ENCODE results near the gene MPST. TPM values are rescaled to one million over a fixed set of nuclear protein-coding genes. Genes with fewer than 3 reads are reported as not detected.

MPST gene
- total RNA-seq, 1 experiment from 2014 or later, result 68.6 TPM

DNA sequence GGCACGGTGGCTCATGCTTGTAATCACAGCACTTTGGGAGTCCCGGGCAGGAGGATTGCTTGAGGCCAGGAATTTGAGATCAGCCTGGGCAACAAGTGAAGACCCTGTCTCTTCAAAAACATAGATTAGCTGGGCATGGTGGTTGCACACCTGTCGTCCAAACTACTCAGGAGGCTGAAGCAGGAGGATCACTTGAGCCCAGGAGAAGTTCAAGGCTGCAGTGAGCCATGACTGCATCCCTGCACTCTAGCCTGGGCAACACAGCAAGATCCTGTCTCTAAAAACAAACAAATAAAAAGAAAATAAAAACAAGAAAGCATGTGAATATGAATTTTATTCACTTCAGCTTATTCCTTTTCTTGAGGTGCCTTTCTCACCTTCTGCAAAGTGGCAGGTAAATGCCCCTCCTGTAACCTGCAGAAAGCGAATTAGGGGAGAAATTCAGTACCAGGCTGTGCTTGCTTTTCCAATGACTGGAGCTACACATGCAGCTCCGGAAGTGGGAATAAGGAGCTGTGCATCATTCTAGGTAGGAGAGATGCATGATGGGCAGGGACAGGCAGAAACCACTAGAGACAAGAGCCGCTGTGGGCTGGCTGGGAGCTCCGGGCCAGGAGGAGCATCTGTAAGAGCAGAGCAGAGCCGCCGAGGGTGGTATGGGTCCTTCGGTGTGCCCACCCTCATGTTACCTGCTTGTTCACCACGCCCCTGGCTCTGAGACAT lies 17.3 kb downstream of the MPST start:
- ChIA-PET POLR2A (no interaction called here), RAD21 (ENCODE audit: low non-redundant PET in 1 of 2, low total read pairs in 2 of 2, uncharacterized antibody in 2 of 2, unreplicated experiment in 2 of 2) (no interaction called here), CTCF (interaction anchor here (0.7 kb wide), 1 partner anchor 31 kb away, joined by 3 read pairs; no protein-coding TSS in a partner anchor)
- TF ChIP-seq SP1 (IDR thresholded peaks at IDR 0.05; ENCODE audit: low read depth) (no peak), ZFX (IDR thresholded peaks at IDR 0.05) (no peak), YY1 (IDR thresholded peaks at IDR 0.05; ENCODE audit: extremely low read depth, insufficient replicate concordance, low read depth, low read length) (no peak), CTCF (IDR thresholded peaks at IDR 0.05 in 2 of 3, conservative IDR thresholded peaks at IDR 0.05 in 1 of 3; ENCODE audit: borderline replicate concordance in 1 of 3, insufficient read depth in 1 of 3, low read depth in 2 of 3, low read length in 2 of 3) (no peak)
- Histone ChIP-seq H4K20me1 (ENCODE audit: insufficient read depth) (no peaks in the 10 kb centered on the region), H3K9ac (ENCODE audit: low read length) (no peak overlapping the region), H3K4me2 (ENCODE audit: low read length) (no peak overlapping the region), H3K36me3 (ENCODE audit: control insufficient read depth in 1 of 2, insufficient read depth in 2 of 2, low read length in 2 of 2) (no peaks in the 10 kb centered on the region), H3K9me3 (ENCODE audit: control insufficient read depth in 1 of 2, insufficient read depth in 1 of 2, low read depth in 1 of 2, low read length in 2 of 2) (no peaks in the 10 kb centered on the region), H3K4me3 (replicated peaks in 1 of 2; ENCODE audit: low read depth in 1 of 2, low read length in 2 of 2) (no peak overlapping the region), H2AFZ (ENCODE audit: low read depth, low read length, poor library complexity, severe bottlenecking) (no peak overlapping the region), H3K27ac (ENCODE audit: low read depth, low read length) (no peak overlapping the region), H3K27me3 (ENCODE audit: insufficient read depth, low read length) (no peaks in the 10 kb centered on the region), H3K9me2 (ENCODE audit: insufficient read depth) (no peaks in the 10 kb centered on the region), H3K4me1 (ENCODE audit: control insufficient read depth in 1 of 2, insufficient read depth in 2 of 2, low read length in 2 of 2) (peaks cover 4 to 25% of the 10 kb centered on the region in 2 experiments; a peak in 3 of 4 replicates), H3K79me2 (ENCODE audit: insufficient read depth, low read length) (no peaks in the 10 kb centered on the region)
- ATAC-seq (no peak), DNase-seq (ENCODE audit: low read depth, low spot score) (no peak)
- BruUV-seq (replicated peaks), result no TSS peak
- intact Hi-C loops (cut with micrococcal nuclease), result no loop called here

DNA sequence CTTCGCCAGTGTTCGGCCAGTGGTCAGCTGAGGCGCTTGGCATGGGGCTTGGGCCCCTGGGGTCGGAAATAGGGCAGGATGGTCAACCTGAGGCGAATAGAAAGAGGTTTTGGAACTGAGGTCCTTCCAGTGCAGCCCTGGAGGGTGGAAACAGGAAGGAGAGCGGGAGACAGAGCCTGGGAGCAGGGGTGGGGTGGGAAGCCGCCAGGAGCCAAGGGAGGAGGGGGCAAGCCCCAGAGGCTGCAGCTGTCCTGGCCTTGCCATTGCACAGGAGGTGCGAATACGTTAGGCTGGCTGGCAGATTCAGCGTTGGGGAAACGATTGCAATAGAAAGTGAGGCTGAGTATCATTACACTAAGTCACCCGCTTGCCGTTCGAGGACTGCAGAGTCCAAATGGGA lies 18.1 kb downstream of the MPST start:
- no peaks in the 10 kb centered on the region for H3K9me2 ChIP-seq (ENCODE audit: insufficient read depth)
- no peaks in the 10 kb centered on the region for H4K20me1 ChIP-seq (ENCODE audit: insufficient read depth)
- no peak overlapping the region for H3K4me2 ChIP-seq (ENCODE audit: low read length)
- CTCF ChIA-PET, result no interaction called here
- no peak overlapping the region for H3K27ac ChIP-seq (ENCODE audit: low read depth, low read length)
- intact Hi-C loops (cut with micrococcal nuclease), result no loop called here
- no peak overlapping the region for H2AFZ ChIP-seq (ENCODE audit: low read depth, low read length, poor library complexity, severe bottlenecking)
- no peak for ATAC-seq
- H3K9me3 ChIP-seq (ENCODE audit: control insufficient read depth in 1 of 2, insufficient read depth in 1 of 2, low read depth in 1 of 2, low read length in 2 of 2), result no peaks in the 10 kb centered on the region
- no peak overlapping the region for H3K4me3 ChIP-seq (replicated peaks in 1 of 2; ENCODE audit: low read depth in 1 of 2, low read length in 2 of 2)
- no peak overlapping the region for H3K9ac ChIP-seq (ENCODE audit: low read length)
- no peaks in the 10 kb centered on the region for H3K36me3 ChIP-seq (ENCODE audit: control insufficient read depth in 1 of 2, insufficient read depth in 2 of 2, low read length in 2 of 2)
- BruUV-seq (replicated peaks), result no TSS peak
- H3K79me2 ChIP-seq (ENCODE audit: insufficient read depth, low read length), result no peaks in the 10 kb centered on the region
- peaks cover 4 to 23% of the 10 kb centered on the region in 2 experiments; a peak in 3 of 4 replicates for H3K4me1 ChIP-seq (ENCODE audit: control insufficient read depth in 1 of 2, insufficient read depth in 2 of 2, low read length in 2 of 2)
- no peak for DNase-seq (ENCODE audit: low read depth, low spot score)
- POLR2A ChIA-PET, result no interaction called here
- RAD21 ChIA-PET (ENCODE audit: low non-redundant PET in 1 of 2, low total read pairs in 2 of 2, uncharacterized antibody in 2 of 2, unreplicated experiment in 2 of 2), result no interaction called here
- no peaks in the 10 kb centered on the region for H3K27me3 ChIP-seq (ENCODE audit: insufficient read depth, low read length)
- TF ChIP-seq, protein P1, sequence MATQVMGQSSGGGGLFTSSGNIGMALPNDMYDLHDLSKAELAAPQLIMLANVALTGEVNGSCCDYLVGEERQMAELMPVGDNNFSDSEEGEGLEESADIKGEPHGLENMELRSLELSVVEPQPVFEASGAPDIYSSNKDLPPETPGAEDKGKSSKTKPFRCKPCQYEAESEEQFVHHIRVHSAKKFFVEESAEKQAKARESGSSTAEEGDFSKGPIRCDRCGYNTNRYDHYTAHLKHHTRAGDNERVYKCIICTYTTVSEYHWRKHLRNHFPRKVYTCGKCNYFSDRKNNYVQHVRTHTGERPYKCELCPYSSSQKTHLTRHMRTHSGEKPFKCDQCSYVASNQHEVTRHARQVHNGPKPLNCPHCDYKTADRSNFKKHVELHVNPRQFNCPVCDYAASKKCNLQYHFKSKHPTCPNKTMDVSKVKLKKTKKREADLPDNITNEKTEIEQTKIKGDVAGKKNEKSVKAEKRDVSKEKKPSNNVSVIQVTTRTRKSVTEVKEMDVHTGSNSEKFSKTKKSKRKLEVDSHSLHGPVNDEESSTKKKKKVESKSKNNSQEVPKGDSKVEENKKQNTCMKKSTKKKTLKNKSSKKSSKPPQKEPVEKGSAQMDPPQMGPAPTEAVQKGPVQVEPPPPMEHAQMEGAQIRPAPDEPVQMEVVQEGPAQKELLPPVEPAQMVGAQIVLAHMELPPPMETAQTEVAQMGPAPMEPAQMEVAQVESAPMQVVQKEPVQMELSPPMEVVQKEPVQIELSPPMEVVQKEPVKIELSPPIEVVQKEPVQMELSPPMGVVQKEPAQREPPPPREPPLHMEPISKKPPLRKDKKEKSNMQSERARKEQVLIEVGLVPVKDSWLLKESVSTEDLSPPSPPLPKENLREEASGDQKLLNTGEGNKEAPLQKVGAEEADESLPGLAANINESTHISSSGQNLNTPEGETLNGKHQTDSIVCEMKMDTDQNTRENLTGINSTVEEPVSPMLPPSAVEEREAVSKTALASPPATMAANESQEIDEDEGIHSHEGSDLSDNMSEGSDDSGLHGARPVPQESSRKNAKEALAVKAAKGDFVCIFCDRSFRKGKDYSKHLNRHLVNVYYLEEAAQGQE (IDR thresholded peaks at IDR 0.05; ENCODE audit: low read depth), result no peak
- TF ChIP-seq CEBPB (IDR thresholded peaks at IDR 0.05; ENCODE audit: low read depth) (no peak), EZH2 (IDR thresholded peaks at IDR 0.05) (no peak), TCF7L2 (IDR thresholded peaks at IDR 0.05; ENCODE audit: borderline replicate concordance, extremely low read depth, insufficient read depth, insufficient read length) (no peak)
